ENCODE data around the gene DYSF. TPM values are rescaled to one million over a fixed set of nuclear protein-coding genes. Genes with fewer than 3 reads are reported as not detected.

The DYSF gene
- total RNA-seq, 4 donors from 2014 or later: 2.8 to 14.9 (median 4.0) TPM

GRCh38 chr2:71706836-71707235, 253.5 kb downstream of the DYSF start:
- Histone ChIP-seq H3K4me1 (peaks cover 0 to 6% (median 0%) of the 10 kb centered on the region in 4 donors), H3K36me3 (no peaks in the 10 kb centered on the region), H3K4me3 (no peak overlapping the region), H3K9me3 (no peaks in the 10 kb centered on the region), H3K27ac (no peak overlapping the region), H3K27me3 (no peaks in the 10 kb centered on the region)
- DNase-seq: no peak
- no peak for TF ChIP-seq CTCF (IDR thresholded peaks at IDR 0.05)
- no peak for TF ChIP-seq POLR2A (IDR thresholded peaks at IDR 0.05)

GRCh38 chr2:71710367-71711132, 257.2 kb downstream of the DYSF start:
- no peak for TF ChIP-seq CTCF (IDR thresholded peaks at IDR 0.05)
- no peak for TF ChIP-seq POLR2A (IDR thresholded peaks at IDR 0.05)
- Histone ChIP-seq H3K4me1 (peaks cover 0 to 10% (median 0%) of the 10 kb centered on the region in 4 donors), H3K27ac (no peak overlapping the region), H3K36me3 (no peaks in the 10 kb centered on the region), H3K27me3 (no peaks in the 10 kb centered on the region), H3K4me3 (no peak overlapping the region), H3K9me3 (no peaks in the 10 kb centered on the region)
- peak in 1 of 3 donors; percentile 49 for DNase-seq

GRCh38 chr2:71711133-71711855, 257.9 kb downstream of the DYSF start:
- Histone ChIP-seq H3K9me3 (no peaks in the 10 kb centered on the region), H3K4me3 (no peak overlapping the region), H3K27me3 (no peaks in the 10 kb centered on the region), H3K36me3 (no peaks in the 10 kb centered on the region), H3K4me1 (peaks cover 0 to 14% (median 0%) of the 10 kb centered on the region in 4 donors), H3K27ac (no peak overlapping the region)
- TF ChIP-seq CTCF (IDR thresholded peaks at IDR 0.05) (no peak), POLR2A (IDR thresholded peaks at IDR 0.05) (no peak)
- DNase-seq: peak in 1 of 3 donors; percentile 28

- no peak overlapping the region for H3K4me3 ChIP-seq
- no peak for TF ChIP-seq CTCF (IDR thresholded peaks at IDR 0.05)
- no peak for TF ChIP-seq POLR2A (IDR thresholded peaks at IDR 0.05)
- peaks cover 0 to 18% (median 0%) of the 10 kb centered on the region in 4 donors for H3K4me1 ChIP-seq
- H3K9me3 ChIP-seq: no peaks in the 10 kb centered on the region
- no peaks in the 10 kb centered on the region for H3K36me3 ChIP-seq
- H3K27me3 ChIP-seq: no peaks in the 10 kb centered on the region
- peak in 1 of 3 donors; percentile 33 for DNase-seq
- H3K27ac ChIP-seq: no peak overlapping the region
Measured at GRCh38 chr2:71712158-71712818, 258.9 kb downstream of the DYSF start.

GRCh38 chr2:71713581-71714580, 260.5 kb downstream of the DYSF start:
- H3K36me3 ChIP-seq: no peaks in the 10 kb centered on the region
- no peak overlapping the region for H3K27ac ChIP-seq
- H3K4me3 ChIP-seq: no peak overlapping the region
- no peaks in the 10 kb centered on the region for H3K27me3 ChIP-seq
- TF ChIP-seq CTCF (IDR thresholded peaks at IDR 0.05) (no peak), POLR2A (IDR thresholded peaks at IDR 0.05) (no peak)
- H3K9me3 ChIP-seq: no peaks in the 10 kb centered on the region
- peak in 1 of 3 donors; percentile 38 for DNase-seq
- H3K4me1 ChIP-seq: peaks cover 0 to 24% (median 0%) of the 10 kb centered on the region in 4 donors

Data from Peyer's patch (tissue), 4 donors.